T-helper 2 cell (primary cell): ENCODE data around the gene SLC1A3.
"Not testable (repeated sequence)": the region's sequence is repeated elsewhere in the genome, so short reads cannot be mapped to it uniquely, and the experiment has no call there.

ENCODE experiments used
- DNase-seq, 5 experiments: peaks; one replicate each; pipeline versions ENCODE4 v3.0.0 to v3.0.0-alpha.2; 2012 to 2022

The SLC1A3 gene

DNA sequence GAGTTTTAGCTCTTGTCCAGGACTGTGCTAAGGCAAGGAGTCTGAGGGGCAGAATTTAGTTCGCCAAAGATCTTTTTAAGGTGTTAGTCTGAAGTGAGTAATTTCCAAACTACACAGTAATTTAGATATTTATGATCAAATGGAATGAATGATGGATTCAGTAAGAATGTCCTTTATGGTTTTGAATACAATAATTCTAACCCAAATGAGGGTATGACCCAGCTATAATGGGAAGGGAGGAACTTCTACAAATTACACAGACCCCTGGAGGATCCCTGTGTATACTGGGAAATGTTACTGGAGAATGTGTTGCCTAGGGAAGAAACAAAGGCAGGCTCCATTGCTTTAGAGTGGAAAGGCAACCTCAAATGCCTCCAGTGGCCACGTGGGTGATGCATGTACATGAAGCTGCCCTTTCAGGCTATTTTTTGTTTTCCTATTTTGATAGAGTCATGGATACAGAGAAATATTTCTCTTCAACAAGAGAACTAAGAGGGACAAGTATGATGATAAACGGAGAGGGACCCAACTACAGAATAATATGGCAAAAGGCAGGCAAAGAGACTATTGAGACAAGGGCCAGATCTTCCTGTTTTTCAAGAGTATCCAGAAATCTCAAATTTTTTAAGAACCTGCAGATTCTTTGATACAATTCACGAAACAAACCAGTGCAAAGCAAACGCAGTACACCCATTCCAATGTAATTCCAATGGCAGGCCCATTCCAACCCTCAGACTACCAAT, 25.4 kb downstream of the SLC1A3 start:
- DNase-seq, result no peak

GRCh38 chr5:36632363-36632664, 25.9 kb downstream of the SLC1A3 start:
- no peak for DNase-seq

DNA sequence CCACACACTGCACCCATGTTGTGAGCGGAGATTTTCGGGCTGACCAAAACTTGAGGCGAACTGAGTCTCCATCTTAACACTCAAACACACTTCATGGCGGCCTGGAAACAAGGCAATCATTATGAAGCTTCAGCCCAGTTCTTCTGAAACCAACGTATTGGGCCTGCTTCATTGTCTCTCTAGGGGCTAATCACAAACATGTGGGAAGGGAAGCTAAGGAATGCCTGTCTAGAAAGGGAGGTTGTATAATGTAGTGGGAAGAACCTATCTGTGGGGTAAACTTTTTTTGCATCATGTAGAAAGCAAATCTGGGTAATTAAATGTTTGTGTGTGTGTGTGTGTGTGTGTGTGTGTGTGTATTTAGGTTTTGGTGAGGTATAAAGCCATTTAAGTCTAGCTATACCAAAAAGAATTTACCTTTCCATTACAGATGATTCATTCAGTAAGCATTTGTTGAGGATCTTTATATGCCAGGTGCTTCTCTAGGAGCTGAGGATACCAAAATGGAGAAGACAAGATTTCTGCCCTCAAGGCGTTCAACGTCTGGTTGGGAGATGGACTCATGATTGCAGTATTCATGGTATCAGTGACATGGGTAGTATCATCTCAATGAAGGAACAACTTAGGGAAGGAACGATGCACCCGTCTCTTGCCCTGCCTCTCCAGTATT, 29.4 kb downstream of the SLC1A3 start:
- DNase-seq, result no peak

GRCh38 chr5:36637101-36637500, 30.7 kb downstream of the SLC1A3 start:
- no peak for DNase-seq

GRCh38 chr5:36637516-36637915, 31.1 kb downstream of the SLC1A3 start:
- no peak for DNase-seq

GRCh38 chr5:36638056-36638455, 31.6 kb downstream of the SLC1A3 start:
- DNase-seq, result no peak

GRCh38 chr5:36640949-36641348, 34.5 kb downstream of the SLC1A3 start:
- no peak for DNase-seq

- no peak for DNase-seq
These were observed 35.0 kb downstream of the SLC1A3 start for GRCh38 chr5:36641431-36641830.

- DNase-seq, result no peak
These were observed 35.7 kb downstream of the SLC1A3 start for GRCh38 chr5:36642089-36642488.

DNA sequence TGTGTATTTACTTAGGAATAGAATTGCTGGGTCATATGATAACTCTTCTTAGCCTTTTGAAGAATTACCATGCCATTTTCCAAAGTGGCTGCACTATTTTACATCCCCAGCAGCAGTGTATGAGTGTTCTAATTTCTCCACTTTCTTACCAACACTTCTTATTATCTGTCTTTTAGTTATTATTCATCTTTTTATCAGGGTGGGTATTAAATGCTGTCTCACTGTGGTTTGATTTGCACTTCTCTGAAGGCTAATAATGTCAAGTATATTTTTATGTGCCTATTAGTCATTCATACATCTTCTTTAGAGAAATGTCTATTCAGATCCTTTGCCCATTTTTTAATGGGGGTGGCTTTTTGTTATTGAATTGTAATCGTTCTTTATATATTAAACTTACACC, 36.8 kb downstream of the SLC1A3 start:
- no peak for DNase-seq

GRCh38 chr5:36643841-36644240, 37.4 kb downstream of the SLC1A3 start:
- DNase-seq, result not testable (repeated sequence)

GRCh38 chr5:36644727-36645126, 38.3 kb downstream of the SLC1A3 start:
- no peak for DNase-seq

- no peak for DNase-seq
These were observed 39.7 kb downstream of the SLC1A3 start for GRCh38 chr5:36646100-36646499.

GRCh38 chr5:36646507-36647023, 40.2 kb downstream of the SLC1A3 start:
- DNase-seq, result no peak

- no peak for DNase-seq
These were observed 40.6 kb downstream of the SLC1A3 start for GRCh38 chr5:36647046-36647445.

GRCh38 chr5:36648426-36648825, 42.0 kb downstream of the SLC1A3 start:
- no peak for DNase-seq

GRCh38 chr5:36651761-36652685, 45.6 kb downstream of the SLC1A3 start:
- DNase-seq, result no peak

DNA sequence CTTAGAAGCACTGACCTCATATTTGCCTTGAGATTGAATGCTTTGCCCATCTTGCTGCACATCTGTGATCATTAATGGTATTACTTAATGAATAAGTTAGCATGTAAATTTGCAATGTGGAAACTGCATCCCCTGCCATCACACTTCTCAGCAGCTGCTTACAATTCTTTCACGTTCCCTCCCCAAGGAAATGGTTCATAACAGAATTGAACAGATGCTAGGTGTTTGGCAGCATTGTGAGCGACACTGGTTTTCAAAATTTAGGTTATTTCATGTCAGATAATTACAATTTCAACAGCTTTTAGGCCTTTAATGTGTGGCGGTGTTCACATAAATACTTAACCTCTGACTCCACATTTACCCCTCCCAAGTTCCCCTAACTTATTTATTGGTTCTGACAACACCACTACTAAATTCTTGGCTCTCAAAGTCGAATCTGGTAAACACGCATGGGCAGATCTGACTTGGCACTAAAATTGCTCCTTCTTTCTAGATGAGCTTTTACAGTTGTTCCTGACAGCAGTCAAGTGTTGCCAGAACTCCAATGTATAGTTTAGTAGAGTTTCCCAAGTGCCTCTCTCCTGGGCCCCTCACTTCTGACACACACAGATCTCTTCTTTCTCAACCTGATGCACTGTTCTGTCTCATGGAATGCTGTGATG, 46.8 kb downstream of the SLC1A3 start:
- DNase-seq, result no peak

GRCh38 chr5:36654564-36654963, 48.2 kb downstream of the SLC1A3 start:
- DNase-seq, result no peak

DNA sequence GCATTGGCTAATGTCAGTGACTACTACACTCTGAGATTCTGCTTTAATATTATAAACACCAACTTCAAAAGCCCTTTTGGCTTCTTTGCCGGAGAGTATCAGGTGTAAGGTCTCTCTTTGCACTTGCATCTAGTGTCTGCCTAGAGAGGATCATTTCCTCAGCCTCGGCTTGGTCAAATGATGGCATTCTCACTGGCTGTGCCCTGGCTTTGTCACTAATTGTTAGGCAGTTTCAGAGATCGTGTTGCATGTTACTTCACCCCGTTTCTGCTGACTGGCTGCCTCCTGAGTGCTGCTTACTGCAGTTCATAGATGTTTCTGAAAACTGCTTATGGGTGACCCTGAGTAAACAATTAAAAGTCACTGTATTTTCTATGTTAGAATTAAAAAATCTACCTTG, 48.8 kb downstream of the SLC1A3 start:
- DNase-seq, result no peak

- DNase-seq, result no peak
These were observed 50.1 kb downstream of the SLC1A3 start for GRCh38 chr5:36656556-36656955.

DNA sequence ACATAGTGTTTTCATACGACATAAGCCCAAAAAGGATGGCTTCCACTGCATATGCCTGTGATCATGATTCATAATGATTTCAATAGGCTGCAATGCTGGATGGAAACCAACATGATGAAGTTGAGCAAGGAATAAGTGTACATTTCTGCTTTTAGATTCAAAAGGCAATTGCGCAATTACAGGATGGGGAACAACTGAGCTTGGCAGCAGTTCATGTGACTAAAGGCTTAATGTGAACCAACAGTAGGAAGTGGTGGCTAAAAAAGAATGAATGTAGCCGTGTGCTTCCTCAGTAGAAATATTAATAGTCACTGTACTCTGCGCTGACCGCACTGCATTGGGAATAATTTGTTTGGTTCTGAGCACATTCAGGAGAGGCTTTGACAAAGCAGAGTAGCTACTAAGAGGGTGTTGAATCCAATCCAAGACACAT, 51.2 kb downstream of the SLC1A3 start:
- no peak for DNase-seq
